Measurements from ENCODE around the gene DAB2IP.

GRCh38 chr9:121718084-121718483, 66.7 kb downstream of the DAB2IP start:
- TF ChIP-seq CTCF (conservative IDR thresholded peaks at IDR 0.05; ENCODE audit: low read length) (no peak), EZH2phosphoT487 (IDR thresholded peaks at IDR 0.05; ENCODE audit: borderline replicate concordance) (no peak)
